Brain microvascular endothelial cell (primary cell): ENCODE data around the gene VAPB.

Experiments used
- DNase-seq: peaks from one replicate; pipeline ENCODE4 v3.0.0-alpha.2; 2020
- H3K27ac ChIP-seq: fragments of 250-450 bp; sonication (Bioruptor Pico); 2 replicates; pipeline ENCODE4 v1.5.1; 2020; ENCODE audit warnings: mild to moderate bottlenecking, moderate library complexity
- H3K27me3 ChIP-seq: fragments of 250-450 bp; sonication (Bioruptor Pico); replicated peaks from 2 replicates; pipeline ENCODE4 v1.5.1; 2020; ENCODE audit warnings: mild to moderate bottlenecking
- H3K36me3 ChIP-seq: fragments of 250-450 bp; sonication (Bioruptor Pico); replicated peaks from 2 replicates; pipeline ENCODE4 v1.5.1; 2020; ENCODE audit warnings: mild to moderate bottlenecking
- H3K4me3 ChIP-seq: 2 replicates; pipeline ENCODE4 v1.5.1; 2011; ENCODE audit warnings: low read depth, mild to moderate bottlenecking, control low read depth, low read length, moderate library complexity
- in situ Hi-C: cut with HindIII; loops from 2 replicates; pipeline ENCODE4 v1.10.0; 2017; ENCODE audit warnings: low sequenced_read_pairs, low pct_ligation_motif_present
- TF ChIP-seq, protein P1 (sequence below): IDR thresholded peaks from 2 replicates; pipeline ENCODE4 v1.5.1; 2011; ENCODE audit warnings: low read depth, mild to moderate bottlenecking, moderate library complexity, low read length, control low read depth, inconsistent platforms; ENCODE audit errors: missing control alignments

Gene VAPB

DNA sequence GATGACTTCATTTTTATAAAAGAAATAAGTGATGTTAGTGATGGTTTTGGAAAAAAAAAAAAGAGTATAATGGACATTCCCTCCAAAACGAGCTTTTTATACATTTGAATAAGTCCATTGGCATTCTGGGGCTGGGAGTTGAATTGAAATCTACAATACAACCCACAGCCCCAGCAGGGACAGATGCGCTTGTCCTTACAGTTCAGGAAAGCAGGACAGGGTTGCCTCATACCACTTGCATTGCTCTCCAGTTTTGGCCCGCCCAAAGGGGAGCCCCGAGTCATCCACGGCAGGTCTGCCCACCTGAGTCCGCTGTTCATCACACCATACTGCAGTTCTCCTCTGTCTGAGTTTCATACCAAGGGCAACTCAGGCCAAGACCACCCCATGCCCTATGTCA lies 46.2 kb downstream of the VAPB start:
- no peak for DNase-seq
- H3K4me3 ChIP-seq, result no peak overlapping the region
- in situ Hi-C loops, result no loop called here
- no peaks in the 10 kb centered on the region for H3K27me3 ChIP-seq
- no peak overlapping the region for H3K27ac ChIP-seq
- TF ChIP-seq, protein P1, sequence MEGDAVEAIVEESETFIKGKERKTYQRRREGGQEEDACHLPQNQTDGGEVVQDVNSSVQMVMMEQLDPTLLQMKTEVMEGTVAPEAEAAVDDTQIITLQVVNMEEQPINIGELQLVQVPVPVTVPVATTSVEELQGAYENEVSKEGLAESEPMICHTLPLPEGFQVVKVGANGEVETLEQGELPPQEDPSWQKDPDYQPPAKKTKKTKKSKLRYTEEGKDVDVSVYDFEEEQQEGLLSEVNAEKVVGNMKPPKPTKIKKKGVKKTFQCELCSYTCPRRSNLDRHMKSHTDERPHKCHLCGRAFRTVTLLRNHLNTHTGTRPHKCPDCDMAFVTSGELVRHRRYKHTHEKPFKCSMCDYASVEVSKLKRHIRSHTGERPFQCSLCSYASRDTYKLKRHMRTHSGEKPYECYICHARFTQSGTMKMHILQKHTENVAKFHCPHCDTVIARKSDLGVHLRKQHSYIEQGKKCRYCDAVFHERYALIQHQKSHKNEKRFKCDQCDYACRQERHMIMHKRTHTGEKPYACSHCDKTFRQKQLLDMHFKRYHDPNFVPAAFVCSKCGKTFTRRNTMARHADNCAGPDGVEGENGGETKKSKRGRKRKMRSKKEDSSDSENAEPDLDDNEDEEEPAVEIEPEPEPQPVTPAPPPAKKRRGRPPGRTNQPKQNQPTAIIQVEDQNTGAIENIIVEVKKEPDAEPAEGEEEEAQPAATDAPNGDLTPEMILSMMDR, result no peak
- peaks cover 8% of the 10 kb centered on the region for H3K36me3 ChIP-seq

DNA sequence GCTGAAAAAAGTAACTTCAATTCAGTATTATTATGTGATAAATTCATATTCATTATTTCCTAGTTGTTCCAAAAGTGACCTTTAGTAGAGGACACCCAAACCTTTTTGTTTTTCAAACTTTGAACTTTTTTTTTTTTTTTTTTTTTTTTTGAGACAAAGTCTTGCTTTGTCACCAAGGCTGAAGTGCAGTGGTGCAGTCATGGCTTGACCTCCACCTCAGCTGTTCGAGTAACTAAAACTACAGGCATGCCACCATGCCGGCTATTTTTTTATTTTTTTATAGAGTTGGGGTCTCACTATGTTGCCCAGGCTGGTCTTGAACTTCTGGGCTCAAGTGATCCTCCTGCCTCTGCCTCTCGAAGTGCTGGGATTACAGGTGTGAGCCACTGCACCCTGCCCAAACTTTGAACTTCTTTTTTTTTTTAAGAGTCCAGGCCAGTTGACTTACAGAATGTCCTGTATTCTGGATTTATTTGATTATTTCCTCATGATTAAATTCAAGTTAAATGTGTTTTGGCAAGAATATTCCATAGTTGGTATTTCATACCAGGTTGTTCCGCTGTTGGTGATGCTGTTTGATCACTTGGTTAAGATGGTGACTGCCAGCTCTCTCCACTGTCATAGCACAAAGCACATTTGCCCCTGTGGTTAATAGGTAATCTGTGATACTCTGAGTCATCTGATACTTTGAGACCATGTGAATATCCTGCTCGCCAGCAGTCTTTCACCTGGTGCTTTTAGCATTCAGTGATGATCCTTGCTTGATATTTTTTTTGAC lies 48.0 kb downstream of the VAPB start:
- H3K27me3 ChIP-seq, result no peaks in the 10 kb centered on the region
- DNase-seq, result no peak
- no peak overlapping the region for H3K27ac ChIP-seq
- in situ Hi-C loops, result no loop called here
- no peak overlapping the region for H3K4me3 ChIP-seq
- TF ChIP-seq, protein P1, result no peak
- peaks cover 10% of the 10 kb centered on the region for H3K36me3 ChIP-seq

- H3K27me3 ChIP-seq, result no peaks in the 10 kb centered on the region
- peaks cover 16% of the 10 kb centered on the region for H3K36me3 ChIP-seq
- H3K27ac ChIP-seq, result no peak overlapping the region
- TF ChIP-seq, protein P1, result no peak
- H3K4me3 ChIP-seq, result no peak overlapping the region
- in situ Hi-C loops, result no loop called here
- no peak for DNase-seq
Measured at GRCh38 chr20:58438970-58439808, 50.2 kb downstream of the VAPB start.

DNA sequence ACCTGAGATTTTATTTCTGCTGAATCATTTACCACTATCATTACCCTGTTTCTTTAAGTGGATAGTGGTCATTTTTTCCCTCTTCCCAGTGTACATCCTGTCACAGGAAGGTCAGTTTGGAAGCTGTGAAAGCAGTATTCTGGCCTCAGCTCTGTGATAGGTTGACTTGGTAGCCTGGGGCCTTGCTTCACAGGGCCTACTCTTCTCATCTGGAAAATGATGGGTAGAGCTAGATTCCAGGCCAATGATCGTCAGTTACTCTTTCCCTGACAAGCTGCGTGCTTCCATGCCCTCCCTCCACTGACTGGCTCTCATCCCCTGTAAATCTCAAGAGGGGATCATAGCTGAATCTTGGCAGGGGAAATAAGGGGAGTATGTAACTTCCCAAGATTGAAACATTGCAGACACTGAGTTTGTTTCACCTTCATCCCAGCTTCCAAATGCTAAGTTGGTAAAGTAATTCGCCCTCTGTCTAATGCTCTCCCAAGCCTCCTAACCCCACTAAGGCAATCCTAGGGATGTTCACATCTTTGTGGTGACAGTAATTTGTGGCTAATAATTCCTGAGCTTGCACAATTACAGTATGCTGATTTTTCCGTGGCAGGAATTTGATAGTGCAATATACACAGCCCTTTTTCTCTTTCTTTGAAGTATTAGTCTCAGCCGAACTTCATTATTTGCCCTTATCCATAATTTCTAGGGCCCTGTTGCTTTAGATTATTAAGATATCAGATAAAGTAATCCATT lies 51.2 kb downstream of the VAPB start:
- H3K4me3 ChIP-seq, result no peak overlapping the region
- peaks cover 27% of the 10 kb centered on the region for H3K36me3 ChIP-seq
- in situ Hi-C loops, result loop anchor here (10.0 kb wide), 1 partner anchor 205 kb away; no protein-coding TSS in a partner anchor
- TF ChIP-seq, protein P1, result no peak
- no peaks in the 10 kb centered on the region for H3K27me3 ChIP-seq
- DNase-seq, result no peak
- H3K27ac ChIP-seq, result no peak overlapping the region

GRCh38 chr20:58441723-58442122 lies 52.7 kb downstream of the VAPB start:
- H3K27ac ChIP-seq, result no peak overlapping the region
- in situ Hi-C loops, result loop anchor here (10.0 kb wide), 1 partner anchor 207 kb away; no protein-coding TSS in a partner anchor
- H3K27me3 ChIP-seq, result no peaks in the 10 kb centered on the region
- TF ChIP-seq, protein P1, result no peak
- peaks cover 29% of the 10 kb centered on the region for H3K36me3 ChIP-seq
- no peak for DNase-seq
- no peak overlapping the region for H3K4me3 ChIP-seq
